IMR-90 (cell line): ENCODE measurements around the gene SPOCK3. TPM values are rescaled to one million over a fixed set of nuclear protein-coding genes. Genes with fewer than 3 reads are reported as not detected.

ENCODE experiments used
- ATAC-seq: fragments of 200-7000 bp; cut with Tn5 transposase; 2 replicates; pipeline ENCODE4 v1.9.1; 2020; ENCODE audit warnings: low read depth, mild to moderate bottlenecking, moderate library complexity
- BruUV-seq: library from RNA; stranded (reverse); fragments of 400-500 nt; replicated peaks from 2 replicates; lab custom pipeline; 2021; lab: Mats Ljungman, UMichigan
- CTCF ChIA-PET: fragments of 300-600 bp; formaldehyde crosslinking; extraction: SDS; loops from one replicate; lab custom pipeline; 2021; ENCODE audit warnings: antibody characterized with exemption; lab: Yijun Ruan, JAX
- POLR2A ChIA-PET: fragments of 300-600 bp; sonication (Branson Sonifier 250); formaldehyde crosslinking; loops from one replicate; lab custom pipeline; 2022; ENCODE audit warnings: antibody characterized with exemption; ENCODE audit not compliant: unreplicated experiment; lab: Charles Lee
- DNase-seq: peaks from one replicate; pipeline ENCODE4 v3.0.0; 2013
- H2AFZ ChIP-seq: replicated peaks from 2 replicates; pipeline ENCODE3; 2013; ENCODE audit warnings: low read length, mild to moderate bottlenecking; ENCODE audit not compliant: poor library complexity
- H2AK5ac ChIP-seq: 2 replicates; pipeline ENCODE4 v1.6.1; 2013; ENCODE audit warnings: low read depth, low read length, inconsistent platforms
- H2AK9ac ChIP-seq: replicated peaks from 2 replicates; pipeline ENCODE3; 2013; ENCODE audit warnings: mild to moderate bottlenecking, low read depth, low read length, moderate library complexity; ENCODE audit not compliant: poor library complexity
- H2BK120ac ChIP-seq: 2 replicates; pipeline ENCODE4 v1.6.1; 2013; ENCODE audit warnings: low read depth, low read length, inconsistent platforms
- H2BK15ac ChIP-seq: 3 replicates; pipeline ENCODE4 v1.6.1; 2013; ENCODE audit warnings: low read depth, low read length, inconsistent platforms
- H2BK20ac ChIP-seq: 2 replicates; pipeline ENCODE4 v1.6.1; 2013; ENCODE audit warnings: low read depth, mild to moderate bottlenecking, inconsistent platforms, low read length, moderate library complexity
- H2BK5ac ChIP-seq: 2 replicates; pipeline ENCODE4 v1.6.1; 2013; ENCODE audit warnings: mild to moderate bottlenecking, low read depth, low read length, inconsistent platforms; ENCODE audit not compliant: poor library complexity, severe bottlenecking
- H3K14ac ChIP-seq: replicated peaks from 2 replicates; pipeline ENCODE4 v1.6.1; 2013; ENCODE audit warnings: low read depth, low read length, inconsistent platforms
- H3K18ac ChIP-seq: 2 replicates; pipeline ENCODE4 v1.6.1; 2013; ENCODE audit warnings: low read depth, low read length, control low read depth
- H3K23ac ChIP-seq: 2 replicates; pipeline ENCODE4 v1.6.1; 2013; ENCODE audit warnings: low read depth, low read length, inconsistent platforms
- H3K27ac ChIP-seq: 2 replicates; pipeline ENCODE4 v1.5.1; 2013; ENCODE audit warnings: mild to moderate bottlenecking, control low read depth, low read length; ENCODE audit not compliant: insufficient read depth
- H3K27me3 ChIP-seq: 2 replicates; pipeline ENCODE4 v1.6.1; 2013; ENCODE audit warnings: low read length; ENCODE audit not compliant: control insufficient read depth, insufficient read depth
- H3K36me3 ChIP-seq: 2 replicates; pipeline ENCODE4 v1.6.1; 2013; ENCODE audit warnings: low read length, mixed read lengths; ENCODE audit not compliant: control insufficient read depth, insufficient read depth
- H3K4ac ChIP-seq: 2 replicates; pipeline ENCODE4 v1.6.1; 2013; ENCODE audit warnings: low read depth, low read length, inconsistent platforms
- H3K4me1 ChIP-seq: 2 replicates; pipeline ENCODE4 v1.6.1; 2013; ENCODE audit warnings: low read length, mixed read lengths; ENCODE audit not compliant: control insufficient read depth, insufficient read depth
- H3K4me2 ChIP-seq: 2 replicates; pipeline ENCODE4 v1.6.1; 2013; ENCODE audit warnings: low read depth, mild to moderate bottlenecking, control low read depth, low read length, moderate library complexity
- H3K4me3 ChIP-seq: 2 replicates; pipeline ENCODE4 v1.5.1; 2013; ENCODE audit warnings: low read depth, mild to moderate bottlenecking, control low read depth, low read length, moderate library complexity; ENCODE audit not compliant: insufficient read depth
- H3K56ac ChIP-seq: 2 replicates; pipeline ENCODE4 v1.6.1; 2013; ENCODE audit warnings: low read length, inconsistent platforms; ENCODE audit not compliant: insufficient read depth; ENCODE audit errors: extremely low read depth
- H3K79me1 ChIP-seq, 2 experiments: 2 replicates each; pipeline ENCODE4 v1.6.1; 2013; ENCODE audit warnings: low read length in 2 of 2, inconsistent platforms in 1 of 2, low read depth in 1 of 2
- H3K9ac ChIP-seq: 2 replicates; pipeline ENCODE4 v1.6.1; 2013; ENCODE audit warnings: low read depth, low read length, control low read depth
- H3K9me1 ChIP-seq: 2 replicates; pipeline ENCODE4 v1.6.1; 2013; ENCODE audit warnings: low read length, inconsistent platforms; ENCODE audit not compliant: insufficient read depth
- H3K9me3 ChIP-seq: 2 replicates; pipeline ENCODE4 v1.6.1; 2013; ENCODE audit warnings: low read length; ENCODE audit not compliant: control insufficient read depth, insufficient read depth
- H4K20me1 ChIP-seq: 2 replicates; pipeline ENCODE4 v1.6.1; 2013; ENCODE audit warnings: low read length, inconsistent platforms; ENCODE audit not compliant: insufficient read depth
- H4K5ac ChIP-seq: 2 replicates; pipeline ENCODE4 v1.6.1; 2013; ENCODE audit warnings: mild to moderate bottlenecking, low read depth, low read length, control low read depth
- H4K8ac ChIP-seq, 2 experiments: 2 replicates each; pipeline ENCODE4 v1.6.1; 2013; ENCODE audit warnings: low read depth in 2 of 2, low read length in 2 of 2, control low read depth in 1 of 2, inconsistent platforms in 1 of 2
- H4K91ac ChIP-seq: 2 replicates; pipeline ENCODE4 v1.6.1; 2013; ENCODE audit warnings: low read depth, low read length, inconsistent platforms; ENCODE audit not compliant: insufficient read depth
- BHLHE40 ChIP-seq: fragments of 150-350 bp; IDR thresholded peaks from 2 replicates; pipeline ENCODE4 v1.6.1; 2016; ENCODE audit warnings: mild to moderate bottlenecking, low read depth, low read length
- CEBPB ChIP-seq: IDR thresholded peaks from 2 replicates; pipeline ENCODE4 v1.6.1; 2012; ENCODE audit warnings: low read depth, low read length, improper control_type of control experiment
- CHD1 ChIP-seq: IDR thresholded peaks from 2 replicates; pipeline ENCODE4 v1.6.1; 2012; ENCODE audit warnings: low read depth, low read length, improper control_type of control experiment
- FOS ChIP-seq: fragments of 150-350 bp; IDR thresholded peaks from 2 replicates; pipeline ENCODE4 v1.6.1; 2016; ENCODE audit warnings: low read depth, low read length
- MAFK ChIP-seq: IDR thresholded peaks from 2 replicates; pipeline ENCODE4 v1.6.1; 2012; ENCODE audit warnings: low read depth, low read length, improper control_type of control experiment
- MAZ ChIP-seq: IDR thresholded peaks from 2 replicates; pipeline ENCODE4 v1.6.1; 2012; ENCODE audit warnings: low read depth, mild to moderate bottlenecking, low read length, improper control_type of control experiment, moderate library complexity, borderline replicate concordance
- MXI1 ChIP-seq: IDR thresholded peaks from 2 replicates; pipeline ENCODE4 v1.6.1; 2012; ENCODE audit warnings: low read depth, mild to moderate bottlenecking, low read length, moderate library complexity, borderline replicate concordance
- NFE2L2 ChIP-seq: fragments of 150-350 bp; IDR thresholded peaks from 2 replicates; pipeline ENCODE4 v1.6.1; 2016; ENCODE audit warnings: low read depth, mild to moderate bottlenecking, low read length
- POLR2A ChIP-seq: IDR thresholded peaks from 2 replicates; pipeline ENCODE4 v1.6.1; 2012; ENCODE audit warnings: mild to moderate bottlenecking, low read depth, low read length
- RAD21 ChIP-seq: IDR thresholded peaks from 2 replicates; pipeline ENCODE4 v1.6.1; 2012; ENCODE audit warnings: low read length, improper control_type of control experiment
- RCOR1 ChIP-seq: IDR thresholded peaks from 2 replicates; pipeline ENCODE4 v1.6.1; 2012; ENCODE audit warnings: mild to moderate bottlenecking, low read length, improper control_type of control experiment; ENCODE audit not compliant: insufficient replicate concordance
- RFX5 ChIP-seq: IDR thresholded peaks from 2 replicates; pipeline ENCODE4 v1.8.0; 2012; ENCODE audit warnings: low read depth, mild to moderate bottlenecking, low read length, moderate library complexity
- SMC3 ChIP-seq: fragments of 150-350 bp; IDR thresholded peaks from 2 replicates; pipeline ENCODE4 v1.6.1; 2016; ENCODE audit warnings: low read depth, mild to moderate bottlenecking, antibody characterized with exemption, low read length, moderate library complexity
- WGBS, 2 experiments: methylation state at CpG; one replicate each; pipeline versions ENCODE4 v1.1.5 to v1.1.7; 2013; ENCODE audit warnings: missing lambda C conversion rate in 2 of 2; ENCODE audit not compliant: insufficient read length in 1 of 2; ENCODE audit errors: extremely low coverage in 2 of 2; 5-methylcytosine and 5-hydroxymethylcytosine counted together
- dilution Hi-C: fragments of 300-500 bp; cut with HindIII; formaldehyde crosslinking; loops from one replicate; pipeline ENCODE4 v1.14.3; 2018; ENCODE audit warnings: low sequenced_read_pairs; ENCODE audit not compliant: unreplicated experiment
- in situ Hi-C: fragments of 300-500 bp; cut with MboI; formaldehyde crosslinking; loops from 3 replicates; pipeline ENCODE4 v1.14.3; 2019; ENCODE audit warnings: low sequenced_read_pairs, inconsistent platforms, mixed read lengths
- intact Hi-C: fragments of 100-400 bp; cut with micrococcal nuclease; formaldehyde crosslinking; loops from 2 replicates; pipeline ENCODE4 v1.10.0; 2022
- polyA plus RNA-seq, 3 experiments: library from polyadenylated mRNA; depleted of rRNA; stranded (reverse); fragments of >200 nt; gene quantifications; 2 replicates each; pipeline ENCODE4 v1.2.3, GENCODE V29; 2012; ENCODE audit warnings: low replicate concordance in 1 of 3
- total RNA-seq: library from RNA; depleted of rRNA; stranded (reverse); fragments of >200 nt; gene quantifications from 2 replicates; pipeline ENCODE4 v1.2.3, GENCODE V29; 2012
- TF ChIP-seq, protein P1 (sequence below): conservative IDR thresholded peaks from 2 replicates; pipeline ENCODE4 v1.5.1; 2012; ENCODE audit warnings: mild to moderate bottlenecking, low read depth, low read length, improper control_type of control experiment
- TF ChIP-seq, protein P2 (sequence below): fragments of 150-350 bp; IDR thresholded peaks from 2 replicates; pipeline ENCODE4 v1.6.1; 2017; ENCODE audit warnings: mild to moderate bottlenecking, antibody characterized with exemption, low read length, low read depth
- TF ChIP-seq, protein P3 (sequence below): fragments of 150-350 bp; IDR thresholded peaks from 2 replicates; pipeline ENCODE4 v1.6.1; 2016; ENCODE audit warnings: low read depth, mild to moderate bottlenecking, low read length, moderate library complexity, borderline replicate concordance

SPOCK3 gene
- total and polyA plus RNA-seq, 2 of the 4 experiments (the other 2 are of a cell fraction), result not detected

DNA sequence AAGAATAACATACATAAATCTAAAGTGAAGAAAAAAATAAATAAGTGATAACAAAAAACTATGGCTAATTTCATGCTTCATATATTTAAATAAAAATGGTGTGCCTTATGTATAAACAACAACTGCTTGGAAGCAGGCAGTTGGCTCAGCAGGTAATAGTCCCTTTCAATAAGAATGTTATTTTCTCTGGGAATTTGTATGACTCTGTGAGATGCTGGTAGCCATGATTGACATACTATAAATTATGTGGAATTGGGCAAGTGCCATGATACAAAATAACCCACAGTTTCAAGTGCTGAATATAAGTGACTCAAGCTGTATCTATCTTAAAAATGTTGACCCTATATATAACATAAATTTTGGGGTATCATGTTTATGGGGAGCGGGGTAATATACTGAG is 546.5 kb downstream of the SPOCK3 start:
- Histone ChIP-seq H3K56ac (no peak overlapping the region), H4K91ac (no peak overlapping the region), H3K23ac (no peak overlapping the region), H4K20me1 (no peaks in the 10 kb centered on the region), H3K18ac (no peak overlapping the region), H3K4me2 (no peak overlapping the region), H3K4ac (no peak overlapping the region), H3K27me3 (no peaks in the 10 kb centered on the region), H3K27ac (no peak overlapping the region), H2AK9ac (no peak overlapping the region), H2BK20ac (no peak overlapping the region), H3K9me1 (no peaks in the 10 kb centered on the region), H2BK5ac (no peak overlapping the region), H4K8ac (no peak overlapping the region), H3K9me3 (peaks cover 2% of the 10 kb centered on the region), H3K36me3 (no peaks in the 10 kb centered on the region), H3K14ac (no peak overlapping the region), H3K4me3 (no peak overlapping the region), H3K4me1 (no peaks in the 10 kb centered on the region), H3K79me1 (no peaks in the 10 kb centered on the region), H2AFZ (no peak overlapping the region), H2BK15ac (no peak overlapping the region), H2AK5ac (no peak overlapping the region), H2BK120ac (no peak overlapping the region), H4K5ac (no peak overlapping the region), H3K9ac (no peak overlapping the region)
- ChIA-PET CTCF (no interaction called here), POLR2A (no interaction called here)
- WGBS, 2 experiments, result no CpG with 5 or more reads among the region's 1 CpG
- DNase-seq, result no peak
- no TSS peak for BruUV-seq
- intact Hi-C loops (no loop called here), dilution Hi-C loops (no loop called here), in situ Hi-C loops (no loop called here)
- ATAC-seq, result no peak
- no peak for TF ChIP-seq CHD1
- no peak for TF ChIP-seq RFX5
- TF ChIP-seq CEBPB, result no peak
- TF ChIP-seq MAFK, result no peak
- TF ChIP-seq, protein P1, sequence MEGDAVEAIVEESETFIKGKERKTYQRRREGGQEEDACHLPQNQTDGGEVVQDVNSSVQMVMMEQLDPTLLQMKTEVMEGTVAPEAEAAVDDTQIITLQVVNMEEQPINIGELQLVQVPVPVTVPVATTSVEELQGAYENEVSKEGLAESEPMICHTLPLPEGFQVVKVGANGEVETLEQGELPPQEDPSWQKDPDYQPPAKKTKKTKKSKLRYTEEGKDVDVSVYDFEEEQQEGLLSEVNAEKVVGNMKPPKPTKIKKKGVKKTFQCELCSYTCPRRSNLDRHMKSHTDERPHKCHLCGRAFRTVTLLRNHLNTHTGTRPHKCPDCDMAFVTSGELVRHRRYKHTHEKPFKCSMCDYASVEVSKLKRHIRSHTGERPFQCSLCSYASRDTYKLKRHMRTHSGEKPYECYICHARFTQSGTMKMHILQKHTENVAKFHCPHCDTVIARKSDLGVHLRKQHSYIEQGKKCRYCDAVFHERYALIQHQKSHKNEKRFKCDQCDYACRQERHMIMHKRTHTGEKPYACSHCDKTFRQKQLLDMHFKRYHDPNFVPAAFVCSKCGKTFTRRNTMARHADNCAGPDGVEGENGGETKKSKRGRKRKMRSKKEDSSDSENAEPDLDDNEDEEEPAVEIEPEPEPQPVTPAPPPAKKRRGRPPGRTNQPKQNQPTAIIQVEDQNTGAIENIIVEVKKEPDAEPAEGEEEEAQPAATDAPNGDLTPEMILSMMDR, result no peak
- TF ChIP-seq, protein P2, sequence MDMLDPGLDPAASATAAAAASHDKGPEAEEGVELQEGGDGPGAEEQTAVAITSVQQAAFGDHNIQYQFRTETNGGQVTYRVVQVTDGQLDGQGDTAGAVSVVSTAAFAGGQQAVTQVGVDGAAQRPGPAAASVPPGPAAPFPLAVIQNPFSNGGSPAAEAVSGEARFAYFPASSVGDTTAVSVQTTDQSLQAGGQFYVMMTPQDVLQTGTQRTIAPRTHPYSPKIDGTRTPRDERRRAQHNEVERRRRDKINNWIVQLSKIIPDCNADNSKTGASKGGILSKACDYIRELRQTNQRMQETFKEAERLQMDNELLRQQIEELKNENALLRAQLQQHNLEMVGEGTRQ, result no peak
- TF ChIP-seq, protein P3, sequence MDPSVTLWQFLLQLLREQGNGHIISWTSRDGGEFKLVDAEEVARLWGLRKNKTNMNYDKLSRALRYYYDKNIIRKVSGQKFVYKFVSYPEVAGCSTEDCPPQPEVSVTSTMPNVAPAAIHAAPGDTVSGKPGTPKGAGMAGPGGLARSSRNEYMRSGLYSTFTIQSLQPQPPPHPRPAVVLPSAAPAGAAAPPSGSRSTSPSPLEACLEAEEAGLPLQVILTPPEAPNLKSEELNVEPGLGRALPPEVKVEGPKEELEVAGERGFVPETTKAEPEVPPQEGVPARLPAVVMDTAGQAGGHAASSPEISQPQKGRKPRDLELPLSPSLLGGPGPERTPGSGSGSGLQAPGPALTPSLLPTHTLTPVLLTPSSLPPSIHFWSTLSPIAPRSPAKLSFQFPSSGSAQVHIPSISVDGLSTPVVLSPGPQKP, result no peak
- no peak for TF ChIP-seq MAZ
- TF ChIP-seq RAD21, result no peak
- no peak for TF ChIP-seq BHLHE40
- no peak for TF ChIP-seq NFE2L2
- TF ChIP-seq SMC3, result no peak
- no peak for TF ChIP-seq MXI1
- no peak for TF ChIP-seq POLR2A
- no peak for TF ChIP-seq FOS
- no peak for TF ChIP-seq RCOR1
